GM12878 (cell line): ENCODE measurements around the gene IGSF23. TPM values are rescaled to one million over a fixed set of nuclear protein-coding genes. Genes with fewer than 3 reads are reported as not detected.

Source experiments
- ATAC-seq: fragments of 200-7000 bp; cut with Tn5 transposase; 3 replicates; pipeline ENCODE4 v1.9.1; 2020; ENCODE audit warnings: mild to moderate bottlenecking, moderate library complexity
- BruUV-seq: library from RNA; stranded (reverse); fragments of 400-500 nt; replicated peaks from 2 replicates; lab custom pipeline; 2021; lab: Mats Ljungman, UMichigan
- CTCF ChIA-PET: fragments of 300-600 bp; sonication (Branson Sonifier 250); formaldehyde crosslinking; extraction: SDS; loops from one replicate; lab custom pipeline; 2021; ENCODE audit warnings: inconsistent platforms; lab: Yijun Ruan, JAX
- POLR2A ChIA-PET: fragments of 350-600 bp; formaldehyde crosslinking; extraction: SDS; loops from one replicate; lab custom pipeline; 2021; ENCODE audit warnings: inconsistent platforms; lab: Charles Lee
- RAD21 ChIA-PET: fragments of 300-600 bp; sonication (Branson Sonifier 250); formaldehyde crosslinking; loops from one replicate; lab custom pipeline; 2023; ENCODE audit warnings: antibody characterized with exemption; ENCODE audit not compliant: unreplicated experiment; lab: Charles Lee
- SMC1A ChIA-PET: fragments of 300-600 bp; sonication (Branson Sonifier 250); formaldehyde crosslinking; loops from one replicate; lab custom pipeline; 2023; ENCODE audit not compliant: unreplicated experiment, uncharacterized antibody; lab: Charles Lee
- DNase-seq: peaks from one replicate; pipeline ENCODE4 v3.0.0-alpha.2; 2011; ENCODE audit warnings: low read depth, low spot score
- FAIRE-seq: peaks from 3 replicates; lab custom pipeline; 2011; peaks lifted over from hg19 to GRCh38; lab: Jason Lieb, UNC
- H2AFZ ChIP-seq: 2 replicates; pipeline ENCODE4 v1.6.0; 2011; ENCODE audit warnings: low read depth, low read length, control low read depth; ENCODE audit not compliant: control insufficient read depth
- H3K27ac ChIP-seq: 2 replicates; pipeline ENCODE4 v1.5.1; 2011; ENCODE audit warnings: control low read depth; ENCODE audit not compliant: control insufficient read depth, insufficient read depth
- H3K27me3 ChIP-seq, 2 experiments: replicated peaks in 1 of 2; 2 replicates each; pipeline versions ENCODE4 v1.6.0 to v1.6.1; 2011; ENCODE audit warnings: low read length in 1 of 2; ENCODE audit not compliant: control insufficient read depth in 2 of 2, insufficient read depth in 2 of 2
- H3K36me3 ChIP-seq, 2 experiments: 2 replicates each; pipeline ENCODE4 v1.5.1; 2011; ENCODE audit warnings: low read length in 1 of 2; ENCODE audit not compliant: control insufficient read depth in 2 of 2, insufficient read depth in 2 of 2
- H3K4me1 ChIP-seq: 2 replicates; pipeline ENCODE4 v1.6.1; 2011; ENCODE audit warnings: mild to moderate bottlenecking, low read length, moderate library complexity, mixed read lengths; ENCODE audit not compliant: control insufficient read depth, insufficient read depth
- H3K4me2 ChIP-seq: 2 replicates; pipeline ENCODE4 v1.6.0; 2011; ENCODE audit warnings: control low read depth; ENCODE audit not compliant: control insufficient read depth, insufficient read depth
- H3K4me3 ChIP-seq: fragments of 200-600 bp; sonication (generic); 2 replicates; pipeline ENCODE4 v1.5.1; 2016
- H3K79me2 ChIP-seq: 2 replicates; pipeline ENCODE4 v1.6.0; 2011; ENCODE audit warnings: low read length; ENCODE audit not compliant: control insufficient read depth, insufficient read depth
- H3K9ac ChIP-seq: 2 replicates; pipeline ENCODE4 v1.8.0; 2011; ENCODE audit warnings: low read length, control low read depth, mixed read lengths; ENCODE audit not compliant: control insufficient read depth, insufficient read depth
- H3K9me3 ChIP-seq: replicated peaks from 3 replicates; pipeline ENCODE4 v1.5.1; 2011; ENCODE audit warnings: mild to moderate bottlenecking, low read length; ENCODE audit not compliant: control insufficient read depth, insufficient read depth
- H4K20me1 ChIP-seq: 2 replicates; pipeline ENCODE4 v1.6.0; 2011; ENCODE audit not compliant: control insufficient read depth, insufficient read depth
- ATF7 ChIP-seq: fragments of 450-650 bp; IDR thresholded peaks from 2 replicates; pipeline ENCODE4 v1.6.1; 2016; ENCODE audit warnings: low read depth, mild to moderate bottlenecking
- CREB1 ChIP-seq: IDR thresholded peaks from 2 replicates; pipeline ENCODE4 v1.6.1; 2012; ENCODE audit warnings: low read depth, mild to moderate bottlenecking, inconsistent platforms
- E4F1 ChIP-seq: fragments of 450-650 bp; IDR thresholded peaks from 2 replicates; pipeline ENCODE4 v1.6.1; 2018; ENCODE audit warnings: borderline replicate concordance, mild to moderate bottlenecking; ENCODE audit not compliant: partially characterized antibody
- EZH2 ChIP-seq: IDR thresholded peaks from 2 replicates; pipeline ENCODE4 v1.6.1; 2012; ENCODE audit warnings: low read depth, mild to moderate bottlenecking, control low read depth, inconsistent platforms, low read length, borderline replicate concordance; ENCODE audit not compliant: control insufficient read depth
- IKZF1 ChIP-seq: fragments of 450-650 bp; conservative IDR thresholded peaks from 2 replicates; pipeline ENCODE4 v1.6.1; 2017; ENCODE audit warnings: antibody characterized with exemption, mild to moderate bottlenecking
- IKZF2 ChIP-seq, 2 experiments: fragments of 450-650 bp; IDR thresholded peaks; 2 replicates each; pipeline ENCODE4 v1.6.1; 2017; ENCODE audit warnings: mild to moderate bottlenecking in 2 of 2, moderate library complexity in 2 of 2
- NR2F1 ChIP-seq: fragments of 450-650 bp; conservative IDR thresholded peaks from 2 replicates; pipeline ENCODE4 v1.6.1; 2017; ENCODE audit warnings: mild to moderate bottlenecking
- POU2F2 ChIP-seq: IDR thresholded peaks from 3 replicates; pipeline ENCODE4 v1.6.1; 2011; ENCODE audit warnings: low read depth, mild to moderate bottlenecking, low read length, borderline replicate concordance
- SMAD5 ChIP-seq: IDR thresholded peaks from 2 replicates; pipeline ENCODE4 v1.6.1; 2016; ENCODE audit warnings: antibody characterized with exemption, low read depth
- SMARCA5 ChIP-seq: fragments of 450-650 bp; IDR thresholded peaks from 2 replicates; pipeline ENCODE4 v1.6.1; 2017; ENCODE audit warnings: mild to moderate bottlenecking
- WGBS: methylation state at CpG from one replicate; pipeline ENCODE4 v1.1.6; 2016; ENCODE audit warnings: low lambda C conversion rate; ENCODE audit not compliant: insufficient replicate concordance, insufficient coverage; ENCODE audit errors: missing lambda C conversion rate; 5-methylcytosine and 5-hydroxymethylcytosine counted together
- in situ Hi-C: fragments of 300-500 bp; cut with MboI; formaldehyde crosslinking; loops from 9 replicates; pipeline ENCODE4 v1.14.3; 2018; ENCODE audit warnings: mixed read lengths
- intact Hi-C: fragments of 100-400 bp; cut with micrococcal nuclease; formaldehyde crosslinking; loops from one replicate; pipeline ENCODE4 v1.14.2; 2022; ENCODE audit not compliant: unreplicated experiment
- polyA plus RNA-seq, 11 experiments: library from polyadenylated mRNA; depleted of rRNA in 4 of 11; unstranded in 6 of 11; stranded (reverse) in 5 of 11; fragments of >200 nt; fragmentation: Nextera tagmentation in 4 of 11; fragmentation: Illumina TruSeq in 1 of 11; extraction: Ambion mirVana in 4 of 11; extraction: Trizol in 1 of 11; gene quantifications; 1 replicate in 1 of 11; 2 replicates in 10 of 11; pipeline versions ENCODE4 v1.2.1 to v1.2.3, GENCODE V29; 2011 to 2016; ENCODE audit warnings: inconsistent platforms in 2 of 11, missing spikeins in 2 of 11, low read depth in 1 of 11
- total RNA-seq, 4 experiments: library from RNA; depleted of rRNA in 3 of 4; stranded (reverse); fragments of >200 nt in 3 of 4; fragmentation: Illumina TruSeq in 1 of 4; extraction: Trizol in 1 of 4; gene quantifications; 2 replicates each; pipeline versions ENCODE4 v1.2.1 to v1.2.3, GENCODE V29; 2013 to 2021
- TF ChIP-seq, protein P1 (sequence below): fragments of 150-350 bp; IDR thresholded peaks from 2 replicates; pipeline ENCODE4 v1.6.1; 2014; ENCODE audit warnings: mild to moderate bottlenecking, low read depth, low read length

IGSF23 gene
- total and polyA plus RNA-seq, 10 of the 15 experiments (the other 5 are each of a cell fraction or from before 2014, with no cell fraction given): not detected

GRCh38 chr19:44649578-44650145 lies 36.3 kb downstream of the IGSF23 start:
- no TSS peak for BruUV-seq
- RAD21 ChIA-PET: interaction anchor here (0.6 to 1.0 kb wide), 2 partner anchors 61 to 74 kb away, joined by 3 read pairs; no protein-coding TSS in a partner anchor
- H3K27ac ChIP-seq: no peak overlapping the region
- H3K27me3 ChIP-seq: no peaks in the 10 kb centered on the region
- FAIRE-seq (no peak), ATAC-seq (no peak), DNase-seq (no peak)
- SMC1A ChIA-PET: interaction anchor here (1.6 kb wide), 1 partner anchor 40 kb away, joined by 3 read pairs; no protein-coding TSS in a partner anchor
- no peaks in the 10 kb centered on the region for H3K79me2 ChIP-seq
- H3K4me2 ChIP-seq: no peak overlapping the region
- in situ Hi-C loops: no loop called here
- no peak overlapping the region for H3K9ac ChIP-seq
- intact Hi-C loops: loop anchor here (10.0 kb wide), 2 partner anchors 125 to 195 kb away; partner anchors contain the start of genes CBLC and NECTIN2
- TF ChIP-seq NR2F1: no peak
- TF ChIP-seq SMAD5: no peak
- TF ChIP-seq ATF7: no peak
- TF ChIP-seq E4F1: no peak
- TF ChIP-seq EZH2: no peak
- TF ChIP-seq POU2F2: no peak
- TF ChIP-seq SMARCA5: no peak
- TF ChIP-seq, protein P1, sequence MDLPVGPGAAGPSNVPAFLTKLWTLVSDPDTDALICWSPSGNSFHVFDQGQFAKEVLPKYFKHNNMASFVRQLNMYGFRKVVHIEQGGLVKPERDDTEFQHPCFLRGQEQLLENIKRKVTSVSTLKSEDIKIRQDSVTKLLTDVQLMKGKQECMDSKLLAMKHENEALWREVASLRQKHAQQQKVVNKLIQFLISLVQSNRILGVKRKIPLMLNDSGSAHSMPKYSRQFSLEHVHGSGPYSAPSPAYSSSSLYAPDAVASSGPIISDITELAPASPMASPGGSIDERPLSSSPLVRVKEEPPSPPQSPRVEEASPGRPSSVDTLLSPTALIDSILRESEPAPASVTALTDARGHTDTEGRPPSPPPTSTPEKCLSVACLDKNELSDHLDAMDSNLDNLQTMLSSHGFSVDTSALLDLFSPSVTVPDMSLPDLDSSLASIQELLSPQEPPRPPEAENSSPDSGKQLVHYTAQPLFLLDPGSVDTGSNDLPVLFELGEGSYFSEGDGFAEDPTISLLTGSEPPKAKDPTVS: no peak
- TF ChIP-seq IKZF1: no peak
- TF ChIP-seq CREB1: no peak
- TF ChIP-seq IKZF2 (IDR thresholded peaks at IDR 0.05): no peak
- 54% methylated on average over 15 of the region's 15 CpGs for WGBS
- no peaks in the 10 kb centered on the region; the same call in 1 of the 2 replicates for H3K4me1 ChIP-seq
- no peak overlapping the region for H2AFZ ChIP-seq
- no peaks in the 10 kb centered on the region for H3K9me3 ChIP-seq
- CTCF ChIA-PET: no interaction called here
- no peaks in the 10 kb centered on the region for H3K36me3 ChIP-seq
- no peaks in the 10 kb centered on the region for H4K20me1 ChIP-seq
- H3K4me3 ChIP-seq: no peak overlapping the region
- POLR2A ChIA-PET: no interaction called here
